IMR-90 (cell line): ENCODE results near the gene COX19. TPM values are rescaled to one million over a fixed set of nuclear protein-coding genes. Genes with fewer than 3 reads are reported as not detected.

Source experiments
- ATAC-seq: fragments of 200-7000 bp; cut with Tn5 transposase; 2 replicates; pipeline ENCODE4 v1.9.1; 2020; ENCODE audit warnings: low read depth, mild to moderate bottlenecking, moderate library complexity
- BruUV-seq: library from RNA; stranded (reverse); fragments of 400-500 nt; replicated peaks from 2 replicates; lab custom pipeline; 2021; lab: Mats Ljungman, UMichigan
- CTCF ChIA-PET: fragments of 300-600 bp; formaldehyde crosslinking; extraction: SDS; loops from one replicate; lab custom pipeline; 2021; ENCODE audit warnings: antibody characterized with exemption; lab: Yijun Ruan, JAX
- POLR2A ChIA-PET: fragments of 300-600 bp; sonication (Branson Sonifier 250); formaldehyde crosslinking; loops from one replicate; lab custom pipeline; 2022; ENCODE audit warnings: antibody characterized with exemption; ENCODE audit not compliant: unreplicated experiment; lab: Charles Lee
- DNase-seq: peaks from one replicate; pipeline ENCODE4 v3.0.0; 2013
- H2AFZ ChIP-seq: replicated peaks from 2 replicates; pipeline ENCODE3; 2013; ENCODE audit warnings: low read length, mild to moderate bottlenecking; ENCODE audit not compliant: poor library complexity
- H2AK5ac ChIP-seq: 2 replicates; pipeline ENCODE4 v1.6.1; 2013; ENCODE audit warnings: low read depth, low read length, inconsistent platforms
- H2AK9ac ChIP-seq: replicated peaks from 2 replicates; pipeline ENCODE3; 2013; ENCODE audit warnings: mild to moderate bottlenecking, low read depth, low read length, moderate library complexity; ENCODE audit not compliant: poor library complexity
- H2BK120ac ChIP-seq: 2 replicates; pipeline ENCODE4 v1.6.1; 2013; ENCODE audit warnings: low read depth, low read length, inconsistent platforms
- H2BK15ac ChIP-seq: 3 replicates; pipeline ENCODE4 v1.6.1; 2013; ENCODE audit warnings: low read depth, low read length, inconsistent platforms
- H2BK20ac ChIP-seq: 2 replicates; pipeline ENCODE4 v1.6.1; 2013; ENCODE audit warnings: low read depth, mild to moderate bottlenecking, inconsistent platforms, low read length, moderate library complexity
- H2BK5ac ChIP-seq: 2 replicates; pipeline ENCODE4 v1.6.1; 2013; ENCODE audit warnings: mild to moderate bottlenecking, low read depth, low read length, inconsistent platforms; ENCODE audit not compliant: poor library complexity, severe bottlenecking
- H3K14ac ChIP-seq: replicated peaks from 2 replicates; pipeline ENCODE4 v1.6.1; 2013; ENCODE audit warnings: low read depth, low read length, inconsistent platforms
- H3K18ac ChIP-seq: 2 replicates; pipeline ENCODE4 v1.6.1; 2013; ENCODE audit warnings: low read depth, low read length, control low read depth
- H3K23ac ChIP-seq: 2 replicates; pipeline ENCODE4 v1.6.1; 2013; ENCODE audit warnings: low read depth, low read length, inconsistent platforms
- H3K27ac ChIP-seq: 2 replicates; pipeline ENCODE4 v1.5.1; 2013; ENCODE audit warnings: mild to moderate bottlenecking, control low read depth, low read length; ENCODE audit not compliant: insufficient read depth
- H3K27me3 ChIP-seq: 2 replicates; pipeline ENCODE4 v1.6.1; 2013; ENCODE audit warnings: low read length; ENCODE audit not compliant: control insufficient read depth, insufficient read depth
- H3K36me3 ChIP-seq: 2 replicates; pipeline ENCODE4 v1.6.1; 2013; ENCODE audit warnings: low read length, mixed read lengths; ENCODE audit not compliant: control insufficient read depth, insufficient read depth
- H3K4ac ChIP-seq: 2 replicates; pipeline ENCODE4 v1.6.1; 2013; ENCODE audit warnings: low read depth, low read length, inconsistent platforms
- H3K4me1 ChIP-seq: 2 replicates; pipeline ENCODE4 v1.6.1; 2013; ENCODE audit warnings: low read length, mixed read lengths; ENCODE audit not compliant: control insufficient read depth, insufficient read depth
- H3K4me2 ChIP-seq: 2 replicates; pipeline ENCODE4 v1.6.1; 2013; ENCODE audit warnings: low read depth, mild to moderate bottlenecking, control low read depth, low read length, moderate library complexity
- H3K4me3 ChIP-seq: 2 replicates; pipeline ENCODE4 v1.5.1; 2013; ENCODE audit warnings: low read depth, mild to moderate bottlenecking, control low read depth, low read length, moderate library complexity; ENCODE audit not compliant: insufficient read depth
- H3K56ac ChIP-seq: 2 replicates; pipeline ENCODE4 v1.6.1; 2013; ENCODE audit warnings: low read length, inconsistent platforms; ENCODE audit not compliant: insufficient read depth; ENCODE audit errors: extremely low read depth
- H3K79me1 ChIP-seq, 2 experiments: 2 replicates each; pipeline ENCODE4 v1.6.1; 2013; ENCODE audit warnings: low read length in 2 of 2, inconsistent platforms in 1 of 2, low read depth in 1 of 2
- H3K9ac ChIP-seq: 2 replicates; pipeline ENCODE4 v1.6.1; 2013; ENCODE audit warnings: low read depth, low read length, control low read depth
- H3K9me1 ChIP-seq: 2 replicates; pipeline ENCODE4 v1.6.1; 2013; ENCODE audit warnings: low read length, inconsistent platforms; ENCODE audit not compliant: insufficient read depth
- H3K9me3 ChIP-seq: 2 replicates; pipeline ENCODE4 v1.6.1; 2013; ENCODE audit warnings: low read length; ENCODE audit not compliant: control insufficient read depth, insufficient read depth
- H4K20me1 ChIP-seq: 2 replicates; pipeline ENCODE4 v1.6.1; 2013; ENCODE audit warnings: low read length, inconsistent platforms; ENCODE audit not compliant: insufficient read depth
- H4K5ac ChIP-seq: 2 replicates; pipeline ENCODE4 v1.6.1; 2013; ENCODE audit warnings: mild to moderate bottlenecking, low read depth, low read length, control low read depth
- H4K8ac ChIP-seq, 2 experiments: 2 replicates each; pipeline ENCODE4 v1.6.1; 2013; ENCODE audit warnings: low read depth in 2 of 2, low read length in 2 of 2, control low read depth in 1 of 2, inconsistent platforms in 1 of 2
- H4K91ac ChIP-seq: 2 replicates; pipeline ENCODE4 v1.6.1; 2013; ENCODE audit warnings: low read depth, low read length, inconsistent platforms; ENCODE audit not compliant: insufficient read depth
- BHLHE40 ChIP-seq: fragments of 150-350 bp; IDR thresholded peaks from 2 replicates; pipeline ENCODE4 v1.6.1; 2016; ENCODE audit warnings: mild to moderate bottlenecking, low read depth, low read length
- CEBPB ChIP-seq: IDR thresholded peaks from 2 replicates; pipeline ENCODE4 v1.6.1; 2012; ENCODE audit warnings: low read depth, low read length, improper control_type of control experiment
- CTCF ChIP-seq: conservative IDR thresholded peaks from 2 replicates; pipeline ENCODE4 v1.5.1; 2012; ENCODE audit warnings: mild to moderate bottlenecking, low read depth, low read length, improper control_type of control experiment
- ELK1 ChIP-seq: fragments of 150-350 bp; IDR thresholded peaks from 2 replicates; pipeline ENCODE4 v1.6.1; 2016; ENCODE audit warnings: low read depth, mild to moderate bottlenecking, low read length, moderate library complexity, borderline replicate concordance
- FOS ChIP-seq: fragments of 150-350 bp; IDR thresholded peaks from 2 replicates; pipeline ENCODE4 v1.6.1; 2016; ENCODE audit warnings: low read depth, low read length
- MAFK ChIP-seq: IDR thresholded peaks from 2 replicates; pipeline ENCODE4 v1.6.1; 2012; ENCODE audit warnings: low read depth, low read length, improper control_type of control experiment
- NFE2L2 ChIP-seq: fragments of 150-350 bp; IDR thresholded peaks from 2 replicates; pipeline ENCODE4 v1.6.1; 2016; ENCODE audit warnings: low read depth, mild to moderate bottlenecking, low read length
- POLR2A ChIP-seq: IDR thresholded peaks from 2 replicates; pipeline ENCODE4 v1.6.1; 2012; ENCODE audit warnings: mild to moderate bottlenecking, low read depth, low read length
- RAD21 ChIP-seq: IDR thresholded peaks from 2 replicates; pipeline ENCODE4 v1.6.1; 2012; ENCODE audit warnings: low read length, improper control_type of control experiment
- RCOR1 ChIP-seq: IDR thresholded peaks from 2 replicates; pipeline ENCODE4 v1.6.1; 2012; ENCODE audit warnings: mild to moderate bottlenecking, low read length, improper control_type of control experiment; ENCODE audit not compliant: insufficient replicate concordance
- USF2 ChIP-seq: fragments of 150-350 bp; IDR thresholded peaks from 2 replicates; pipeline ENCODE4 v1.6.1; 2017; ENCODE audit warnings: mild to moderate bottlenecking, antibody characterized with exemption, low read length, low read depth
- WGBS, 2 experiments: methylation state at CpG; one replicate each; pipeline versions ENCODE4 v1.1.5 to v1.1.7; 2013; ENCODE audit warnings: missing lambda C conversion rate in 2 of 2; ENCODE audit not compliant: insufficient read length in 1 of 2; ENCODE audit errors: extremely low coverage in 2 of 2; 5-methylcytosine and 5-hydroxymethylcytosine counted together
- dilution Hi-C: fragments of 300-500 bp; cut with HindIII; formaldehyde crosslinking; loops from one replicate; pipeline ENCODE4 v1.14.3; 2018; ENCODE audit warnings: low sequenced_read_pairs; ENCODE audit not compliant: unreplicated experiment
- in situ Hi-C: fragments of 300-500 bp; cut with MboI; formaldehyde crosslinking; loops from 3 replicates; pipeline ENCODE4 v1.14.3; 2019; ENCODE audit warnings: low sequenced_read_pairs, inconsistent platforms, mixed read lengths
- intact Hi-C: fragments of 100-400 bp; cut with micrococcal nuclease; formaldehyde crosslinking; loops from 2 replicates; pipeline ENCODE4 v1.10.0; 2022
- polyA plus RNA-seq, 3 experiments: library from polyadenylated mRNA; depleted of rRNA; stranded (reverse); fragments of >200 nt; gene quantifications; 2 replicates each; pipeline ENCODE4 v1.2.3, GENCODE V29; 2012; ENCODE audit warnings: low replicate concordance in 1 of 3
- total RNA-seq: library from RNA; depleted of rRNA; stranded (reverse); fragments of >200 nt; gene quantifications from 2 replicates; pipeline ENCODE4 v1.2.3, GENCODE V29; 2012

The COX19 gene
- total and polyA plus RNA-seq, 2 of the 4 experiments (the other 2 are of a cell fraction): 3.9 to 7.3 TPM

GRCh38 chr7:984361-985126 is 9.2 kb upstream of the COX19 start:
- no peak overlapping the region for H2BK120ac ChIP-seq
- ATAC-seq (no peak), DNase-seq (no peak)
- H3K9ac ChIP-seq: no peak overlapping the region
- no peak overlapping the region for H3K56ac ChIP-seq
- intact Hi-C loops (no loop called here), dilution Hi-C loops (no loop called here), in situ Hi-C loops (no loop called here)
- no peak overlapping the region for H2AK9ac ChIP-seq
- no peak overlapping the region for H4K8ac ChIP-seq
- CTCF ChIA-PET: no interaction called here
- H3K18ac ChIP-seq: no peak overlapping the region
- H2AFZ ChIP-seq: no peak overlapping the region
- H3K23ac ChIP-seq: no peak overlapping the region
- no peak overlapping the region for H2BK20ac ChIP-seq
- no peaks in the 10 kb centered on the region for H3K9me3 ChIP-seq
- no peak overlapping the region for H2BK5ac ChIP-seq
- no peaks in the 10 kb centered on the region for H3K79me1 ChIP-seq
- POLR2A ChIA-PET: no interaction called here
- TF ChIP-seq POLR2A: no peak
- no peak for TF ChIP-seq NFE2L2
- TF ChIP-seq CTCF: no peak
- no peak for TF ChIP-seq CEBPB
- TF ChIP-seq BHLHE40: no peak
- TF ChIP-seq RCOR1: no peak
- TF ChIP-seq RAD21: no peak
- TF ChIP-seq USF2: no peak
- no peak for TF ChIP-seq FOS
- no peak for TF ChIP-seq ELK1
- TF ChIP-seq MAFK: no peak
- no peak overlapping the region for H2BK15ac ChIP-seq
- H3K36me3 ChIP-seq: no peaks in the 10 kb centered on the region
- no peak overlapping the region for H2AK5ac ChIP-seq
- no peaks in the 10 kb centered on the region; the same call in 1 of the 2 replicates for H3K27me3 ChIP-seq
- H3K4me1 ChIP-seq: no peaks in the 10 kb centered on the region; the same call in 1 of the 2 replicates
- no peak overlapping the region for H3K4me2 ChIP-seq
- no TSS peak for BruUV-seq
- H3K9me1 ChIP-seq: no peaks in the 10 kb centered on the region
- H4K91ac ChIP-seq: no peak overlapping the region
- no peak overlapping the region for H4K5ac ChIP-seq
- H3K27ac ChIP-seq: no peak overlapping the region
- no peak overlapping the region for H3K4me3 ChIP-seq
- H3K14ac ChIP-seq: no peak overlapping the region
- H4K20me1 ChIP-seq: no peaks in the 10 kb centered on the region
- H3K4ac ChIP-seq: no peak overlapping the region
- WGBS, 2 experiments: 82% methylated on average over 13 of the region's 39 CpGs; no CpG with 5 or more reads in 1 of the 2 experiments
